ENCODE data around the gene BCL2L1.

The BCL2L1 gene

GRCh38 chr20:31693402-31693801 is 29.3 kb downstream of the BCL2L1 start:
- DNase-seq (ENCODE audit: low read depth in 2 of 2), result no peak

- DNase-seq (ENCODE audit: low read depth in 2 of 2), result no peak
Measured at GRCh38 chr20:31691646-31692275, 30.9 kb downstream of the BCL2L1 start.

GRCh38 chr20:31690124-31690666 is 32.5 kb downstream of the BCL2L1 start:
- DNase-seq (ENCODE audit: low read depth in 2 of 2), result no peak

GRCh38 chr20:31689141-31689540 is 33.5 kb downstream of the BCL2L1 start:
- DNase-seq (ENCODE audit: low read depth in 2 of 2), result no peak

GRCh38 chr20:31687777-31688176 is 34.9 kb downstream of the BCL2L1 start:
- no peak for DNase-seq (ENCODE audit: low read depth in 2 of 2)

- no peak for DNase-seq (ENCODE audit: low read depth in 2 of 2)
Measured at GRCh38 chr20:31685853-31686643, 36.6 kb downstream of the BCL2L1 start.

GRCh38 chr20:31684153-31685015 is 38.3 kb downstream of the BCL2L1 start:
- no peak for DNase-seq (ENCODE audit: low read depth in 2 of 2)

- no peak for DNase-seq (ENCODE audit: low read depth in 2 of 2)
Measured at GRCh38 chr20:31682927-31683326, 39.7 kb downstream of the BCL2L1 start.

GRCh38 chr20:31682352-31682751 is 40.3 kb downstream of the BCL2L1 start:
- DNase-seq (ENCODE audit: low read depth in 2 of 2), result no peak

- no peak for DNase-seq (ENCODE audit: low read depth in 2 of 2)
Measured at GRCh38 chr20:31681769-31682168, 40.9 kb downstream of the BCL2L1 start.

- no peak for DNase-seq (ENCODE audit: low read depth in 2 of 2)
Measured at GRCh38 chr20:31681128-31681727, 41.4 kb downstream of the BCL2L1 start.

GRCh38 chr20:31680286-31681127 is 42.2 kb downstream of the BCL2L1 start:
- no peak for DNase-seq (ENCODE audit: low read depth in 2 of 2)

GRCh38 chr20:31679357-31680285 is 43.0 kb downstream of the BCL2L1 start:
- no peak for DNase-seq (ENCODE audit: low read depth in 2 of 2)

GRCh38 chr20:31678389-31679356 is 44.0 kb downstream of the BCL2L1 start:
- DNase-seq (ENCODE audit: low read depth in 2 of 2), result no peak

- no peak for DNase-seq (ENCODE audit: low read depth in 2 of 2)
Measured at GRCh38 chr20:31677553-31678260, 45.0 kb downstream of the BCL2L1 start.

- no peak for DNase-seq (ENCODE audit: low read depth in 2 of 2)
Measured at GRCh38 chr20:31676609-31676989, 46.1 kb downstream of the BCL2L1 start.

- DNase-seq (ENCODE audit: low read depth in 2 of 2), result peak; percentile 58 to 60
Measured at GRCh38 chr20:31675828-31676608, 46.6 kb downstream of the BCL2L1 start.
